Transverse colon (tissue), 4 donors: ENCODE measurements around the gene FBXL5. TPM values are rescaled to one million over a fixed set of nuclear protein-coding genes. Genes with fewer than 3 reads are reported as not detected.

Experiments used
- DNase-seq: peaks from one replicate; pipeline ENCODE4 v3.0.0-alpha.2; 2019
- H3K27ac ChIP-seq, 4 donors: fragments of 200-600 bp; sonication (generic); 2 replicates each; pipeline ENCODE4 v1.5.1; 2016 to 2018; ENCODE audit warnings: inconsistent platforms in 4 of 4
- H3K27me3 ChIP-seq: fragments of 200-600 bp; sonication (generic); 2 replicates; pipeline ENCODE4 v1.5.1; 2017; ENCODE audit warnings: inconsistent platforms
- H3K36me3 ChIP-seq, 4 donors: fragments of 200-600 bp; sonication (generic); 2 replicates each; pipeline ENCODE4 v1.5.1; 2017 to 2019; ENCODE audit warnings: inconsistent platforms in 4 of 4
- H3K4me1 ChIP-seq, 4 donors: fragments of 200-600 bp; sonication (generic); 2 replicates each; pipeline ENCODE4 v1.5.1; 2017 to 2020; ENCODE audit warnings: inconsistent platforms in 4 of 4
- H3K4me3 ChIP-seq, 4 donors: fragments of 200-600 bp; sonication (generic); 1 replicate in 1 of 4; 2 replicates in 3 of 4; pipeline versions ENCODE4 v1.5.1 to v1.6.1; 2017 to 2019; ENCODE audit warnings: inconsistent platforms in 4 of 4
- H3K9me3 ChIP-seq, 2 donors: fragments of 200-600 bp; sonication (generic); 2 replicates each; pipeline ENCODE4 v1.5.1; 2017 to 2019; ENCODE audit warnings: inconsistent platforms in 2 of 2
- CTCF ChIP-seq, 5 experiments: fragments of 200-600 bp in 3 of 5; fragments of 450-650 bp in 2 of 5; sonication (generic) in 3 of 5; IDR thresholded peaks; 1 replicate in 2 of 5; 2 replicates in 3 of 5; pipeline ENCODE4 v1.5.1; 2016 to 2017; ENCODE audit warnings: antibody characterized with exemption in 5 of 5, inconsistent platforms in 3 of 5, mild to moderate bottlenecking in 2 of 5, moderate library complexity in 1 of 5
- EP300 ChIP-seq: sonication (generic); formaldehyde crosslinking; IDR thresholded peaks from one replicate; pipeline ENCODE4 v1.6.1; 2017; ENCODE audit warnings: antibody characterized with exemption, low read depth
- POLR2A ChIP-seq: fragments of 450-650 bp; IDR thresholded peaks from one replicate; pipeline ENCODE4 v1.6.1; 2016; ENCODE audit warnings: antibody characterized with exemption, mild to moderate bottlenecking, moderate library complexity
- POLR2AphosphoS5 ChIP-seq, 3 donors: sonication (generic); formaldehyde crosslinking; IDR thresholded peaks; one replicate each; pipeline ENCODE4 v1.6.1; 2016; ENCODE audit warnings: antibody characterized with exemption in 3 of 3
- WGBS, 2 donors: methylation state at CpG; one replicate each; pipeline ENCODE4 v1.1.5; 2018; ENCODE audit warnings: low coverage in 1 of 2; 5-methylcytosine and 5-hydroxymethylcytosine counted together
- in situ Hi-C, 4 donors: fragments of 200-750 bp; cut with MboI; loops; one replicate each; pipeline versions ENCODE4 v1.15.0 to v1.15.1; 2017; ENCODE audit warnings: low sequenced_read_pairs in 3 of 4, low pct_ligation_motif_present in 1 of 4, low pct_unique_long_range_greater_than_20kb in 1 of 4
- intact Hi-C: fragments of 100-400 bp; cut with DNase I; formaldehyde crosslinking; loops from one replicate; pipeline ENCODE4 v1.15.1; 2023; ENCODE audit warnings: low total_unique reads
- total RNA-seq, 4 donors: library from RNA; depleted of rRNA; stranded (reverse); fragments of >200 nt; gene quantifications; one replicate each; pipeline ENCODE4 v1.1.0, GENCODE V29; 2016

FBXL5 gene
- total RNA-seq, 4 donors from 2014 or later, result 31.8 to 141 (median 77.5) TPM

GRCh38 chr4:15688051-15688450 is 32.9 kb upstream of the FBXL5 start:
- 78 to 89% methylated on average over 5 of the region's 5 CpGs for WGBS, 2 donors
- TF ChIP-seq CTCF (IDR thresholded peaks at IDR 0.05) (no peak), POLR2AphosphoS5 (IDR thresholded peaks at IDR 0.05) (no peak), EP300 (no peak), POLR2A (no peak)
- in situ Hi-C loops (no loop called here), intact Hi-C loops (loop anchor here (5.0 kb wide), 1 partner anchor 456 kb away; no protein-coding TSS in a partner anchor)
- Histone ChIP-seq H3K27ac (no peak overlapping the region), H3K4me1 (peaks cover 0 to 15% (median 11%) of the 10 kb centered on the region in 4 donors), H3K36me3 (peaks cover 0 to 14% (median 4%) of the 10 kb centered on the region in 4 donors), H3K27me3 (no peaks in the 10 kb centered on the region), H3K9me3 (no peaks in the 10 kb centered on the region), H3K4me3 (no peak overlapping the region)
- DNase-seq, result no peak

GRCh38 chr4:15684498-15684897 is 29.3 kb upstream of the FBXL5 start:
- 83 to 87% methylated on average over 1 of the region's 1 CpG for WGBS, 2 donors
- peaks cover 4 to 24% (median 21%) of the 10 kb centered on the region in 4 donors for H3K4me1 ChIP-seq
- peaks cover 0 to 14% (median 4%) of the 10 kb centered on the region in 4 donors for H3K36me3 ChIP-seq
- no peaks in the 10 kb centered on the region for H3K9me3 ChIP-seq
- no peaks in the 10 kb centered on the region for H3K27me3 ChIP-seq
- no peak overlapping the region for H3K4me3 ChIP-seq
- DNase-seq, result no peak
- in situ Hi-C loops, result no loop called here
- no peak for TF ChIP-seq CTCF (IDR thresholded peaks at IDR 0.05)
- intact Hi-C loops, result no loop called here
- H3K27ac ChIP-seq, result no peak overlapping the region

- in situ Hi-C loops (no loop called here), intact Hi-C loops (no loop called here)
- Histone ChIP-seq H3K27ac (peak overlapping the region in 3 of 4 donors; percentile 92 to 97 (median 93)), H3K4me1 (peaks cover 4 to 24% (median 21%) of the 10 kb centered on the region in 4 donors), H3K27me3 (no peaks in the 10 kb centered on the region), H3K9me3 (no peaks in the 10 kb centered on the region), H3K4me3 (peak overlapping the region in 3 of 4 donors; percentile 58 to 70 (median 65)), H3K36me3 (peaks cover 0 to 14% (median 4%) of the 10 kb centered on the region in 4 donors)
- no peak for TF ChIP-seq CTCF (IDR thresholded peaks at IDR 0.05)
- no peak for TF ChIP-seq EP300
- WGBS, 2 donors, result 69 to 84% methylated on average over 2 of the region's 2 CpGs
- DNase-seq, result no peak
These were observed 28.0 kb upstream of the FBXL5 start for GRCh38 chr4:15683143-15683495.

GRCh38 chr4:15682242-15683142 is 27.3 kb upstream of the FBXL5 start:
- H3K4me3 ChIP-seq, result peak overlapping the region; percentile 58 to 70 (median 66)
- WGBS, 2 donors, result 30 to 36% methylated on average over 6 of the region's 6 CpGs
- intact Hi-C loops (no loop called here), in situ Hi-C loops (no loop called here)
- no peak for DNase-seq
- H3K4me1 ChIP-seq, result peaks cover 4 to 24% (median 21%) of the 10 kb centered on the region in 4 donors
- no peaks in the 10 kb centered on the region for H3K9me3 ChIP-seq
- peaks cover 0 to 13% (median under 1%) of the 10 kb centered on the region in 4 donors for H3K36me3 ChIP-seq
- TF ChIP-seq POLR2AphosphoS5 (IDR thresholded peaks at IDR 0.05) (no peak), EP300 (no peak), CTCF (IDR thresholded peaks at IDR 0.05) (no peak)
- peak overlapping the region; percentile 92 to 97 (median 94) for H3K27ac ChIP-seq
- no peaks in the 10 kb centered on the region for H3K27me3 ChIP-seq
